Smooth muscle cell (in vitro differentiated cells): ENCODE results near the gene PDSS2. TPM values are rescaled to one million over a fixed set of nuclear protein-coding genes. Genes with fewer than 3 reads are reported as not detected.
"Not testable (repeated sequence)": the region's sequence is repeated elsewhere in the genome, so short reads cannot be mapped to it uniquely, and the experiment has no call there.

Source experiments
- DNase-seq: peaks from one replicate; lab custom pipeline; 2025; ENCODE audit not compliant: unreplicated experiment; lab: John Stamatoyannopoulos, UW
- H2AFZ ChIP-seq: fragments of 200-600 bp; sonication (generic); 2 replicates; pipeline ENCODE4 v1.6.0; 2016; ENCODE audit warnings: antibody characterized with exemption, low read depth, mild to moderate bottlenecking
- H3F3A ChIP-seq: fragments of 200-600 bp; sonication (generic); 2 replicates; pipeline ENCODE4 v1.6.0; 2017; ENCODE audit warnings: antibody characterized with exemption, low read depth
- H3K27ac ChIP-seq: fragments of 200-600 bp; sonication (generic); 2 replicates; pipeline ENCODE4 v1.5.1; 2016; ENCODE audit warnings: low read depth, mild to moderate bottlenecking
- H3K27me3 ChIP-seq: fragments of 200-600 bp; sonication (generic); 2 replicates; pipeline ENCODE4 v1.6.1; 2016; ENCODE audit warnings: low read depth, mild to moderate bottlenecking
- H3K36me3 ChIP-seq: fragments of 200-600 bp; sonication (generic); 2 replicates; pipeline ENCODE4 v1.5.1; 2016; ENCODE audit warnings: low read depth
- H3K4me1 ChIP-seq: fragments of 200-600 bp; sonication (generic); 2 replicates; pipeline ENCODE4 v1.5.1; 2016; ENCODE audit warnings: low read depth
- H3K4me2 ChIP-seq: fragments of 200-600 bp; sonication (generic); 2 replicates; pipeline ENCODE4 v1.6.0; 2016; ENCODE audit warnings: mild to moderate bottlenecking
- H3K4me3 ChIP-seq: fragments of 200-600 bp; sonication (generic); 2 replicates; pipeline ENCODE4 v1.5.1; 2016; ENCODE audit warnings: mild to moderate bottlenecking
- H3K79me2 ChIP-seq: fragments of 200-600 bp; sonication (generic); 2 replicates; pipeline ENCODE4 v1.6.0; 2016; ENCODE audit warnings: low read depth, mild to moderate bottlenecking
- H3K9ac ChIP-seq: fragments of 200-600 bp; sonication (generic); 2 replicates; pipeline ENCODE4 v1.6.0; 2016; ENCODE audit warnings: low read depth
- H3K9me3 ChIP-seq: fragments of 200-600 bp; sonication (generic); replicated peaks from 2 replicates; pipeline ENCODE4 v1.5.1; 2016; ENCODE audit warnings: low read depth
- H4K20me1 ChIP-seq: fragments of 200-600 bp; sonication (generic); 2 replicates; pipeline ENCODE4 v1.6.0; 2016; ENCODE audit warnings: low read depth
- WGBS: methylation state at CpG from one replicate; pipeline ENCODE4 v1.1.7; 2016; ENCODE audit warnings: low lambda C conversion rate; 5-methylcytosine and 5-hydroxymethylcytosine counted together
- polyA plus RNA-seq: library from polyadenylated mRNA; unstranded; fragments of >200 nt; fragmentation: Nextera tagmentation; extraction: Ambion mirVana; gene quantifications from 2 replicates; pipeline ENCODE4 v1.2.1, GENCODE V29; 2016
- total RNA-seq: library from RNA; depleted of rRNA; stranded (reverse); fragments of >200 nt; gene quantifications from 2 replicates; pipeline ENCODE4 v1.2.3, GENCODE V29; 2014
- TF ChIP-seq, protein P1 (sequence below): fragments of 200-600 bp; sonication (generic); IDR thresholded peaks from 2 replicates; pipeline ENCODE4 v1.5.1; 2017; ENCODE audit warnings: borderline replicate concordance, mild to moderate bottlenecking, antibody characterized with exemption; ENCODE audit not compliant: insufficient read depth, poor library complexity, severe bottlenecking

The PDSS2 gene
- total and polyA plus RNA-seq, 2 experiments from 2014 or later: 12.8 to 15.5 TPM

DNA sequence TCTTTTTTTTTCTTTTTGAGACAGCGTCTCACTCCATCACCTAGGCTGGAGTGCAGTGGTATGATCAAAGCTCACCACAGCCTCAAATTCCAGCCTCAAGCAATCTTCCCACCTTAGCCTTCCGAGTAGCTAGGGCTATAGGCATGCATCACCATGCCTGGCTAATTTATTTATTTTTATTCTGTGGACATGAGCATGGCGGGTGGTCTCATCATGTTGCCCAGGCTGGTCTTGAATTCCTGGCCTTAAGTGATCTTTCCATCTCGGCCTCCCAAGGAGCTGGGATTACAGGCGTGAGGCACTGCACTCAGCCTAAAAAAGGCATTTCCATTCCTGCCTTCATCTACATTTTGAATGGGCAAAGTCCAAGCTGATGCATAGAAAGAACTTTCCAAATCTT is 287.9 kb downstream of the PDSS2 start:
- no peak for DNase-seq
- no peaks in the 10 kb centered on the region for H3K36me3 ChIP-seq
- H3K4me1 ChIP-seq: no peaks in the 10 kb centered on the region
- no peak overlapping the region for H3K27ac ChIP-seq
- no peak overlapping the region for H3K4me2 ChIP-seq
- 96% methylated on average over 5 of the region's 5 CpGs for WGBS
- H3K4me3 ChIP-seq: no peak overlapping the region
- H2AFZ ChIP-seq: no peak overlapping the region
- H3K27me3 ChIP-seq: no peaks in the 10 kb centered on the region
- H3F3A ChIP-seq: no peaks in the 10 kb centered on the region
- TF ChIP-seq, protein P1, sequence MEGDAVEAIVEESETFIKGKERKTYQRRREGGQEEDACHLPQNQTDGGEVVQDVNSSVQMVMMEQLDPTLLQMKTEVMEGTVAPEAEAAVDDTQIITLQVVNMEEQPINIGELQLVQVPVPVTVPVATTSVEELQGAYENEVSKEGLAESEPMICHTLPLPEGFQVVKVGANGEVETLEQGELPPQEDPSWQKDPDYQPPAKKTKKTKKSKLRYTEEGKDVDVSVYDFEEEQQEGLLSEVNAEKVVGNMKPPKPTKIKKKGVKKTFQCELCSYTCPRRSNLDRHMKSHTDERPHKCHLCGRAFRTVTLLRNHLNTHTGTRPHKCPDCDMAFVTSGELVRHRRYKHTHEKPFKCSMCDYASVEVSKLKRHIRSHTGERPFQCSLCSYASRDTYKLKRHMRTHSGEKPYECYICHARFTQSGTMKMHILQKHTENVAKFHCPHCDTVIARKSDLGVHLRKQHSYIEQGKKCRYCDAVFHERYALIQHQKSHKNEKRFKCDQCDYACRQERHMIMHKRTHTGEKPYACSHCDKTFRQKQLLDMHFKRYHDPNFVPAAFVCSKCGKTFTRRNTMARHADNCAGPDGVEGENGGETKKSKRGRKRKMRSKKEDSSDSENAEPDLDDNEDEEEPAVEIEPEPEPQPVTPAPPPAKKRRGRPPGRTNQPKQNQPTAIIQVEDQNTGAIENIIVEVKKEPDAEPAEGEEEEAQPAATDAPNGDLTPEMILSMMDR: no peak
- no peaks in the 10 kb centered on the region for H3K79me2 ChIP-seq
- H4K20me1 ChIP-seq: no peaks in the 10 kb centered on the region
- no peak overlapping the region for H3K9ac ChIP-seq
- H3K9me3 ChIP-seq: no peaks in the 10 kb centered on the region

DNA sequence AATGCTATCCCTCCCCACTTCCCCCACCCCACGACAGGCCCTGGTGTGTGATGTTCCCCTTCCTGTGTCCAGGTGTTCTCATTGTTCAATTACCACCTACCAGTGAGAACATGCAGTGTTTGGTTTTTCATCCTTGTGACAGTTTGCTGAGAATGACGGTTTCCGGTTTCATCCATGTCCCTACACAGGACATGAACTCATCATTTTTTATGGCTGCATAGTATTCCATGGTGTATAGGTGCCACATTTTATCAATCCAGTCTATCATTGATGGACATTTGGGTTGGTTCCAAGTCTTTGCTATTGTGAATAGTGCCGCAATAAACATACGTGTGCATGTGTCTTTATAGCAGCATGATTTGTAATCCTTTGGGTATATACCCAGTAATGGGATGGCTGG is 295.1 kb downstream of the PDSS2 start:
- 94% methylated on average over 5 of the region's 5 CpGs for WGBS
- H3K4me1 ChIP-seq, H3K27me3 ChIP-seq, H3K4me2 ChIP-seq, DNase-seq, H4K20me1 ChIP-seq, H3K79me2 ChIP-seq, H2AFZ ChIP-seq, H3K4me3 ChIP-seq, H3F3A ChIP-seq, H3K9ac ChIP-seq, H3K27ac ChIP-seq, H3K36me3 ChIP-seq, H3K9me3 ChIP-seq: not testable (repeated sequence)

DNA sequence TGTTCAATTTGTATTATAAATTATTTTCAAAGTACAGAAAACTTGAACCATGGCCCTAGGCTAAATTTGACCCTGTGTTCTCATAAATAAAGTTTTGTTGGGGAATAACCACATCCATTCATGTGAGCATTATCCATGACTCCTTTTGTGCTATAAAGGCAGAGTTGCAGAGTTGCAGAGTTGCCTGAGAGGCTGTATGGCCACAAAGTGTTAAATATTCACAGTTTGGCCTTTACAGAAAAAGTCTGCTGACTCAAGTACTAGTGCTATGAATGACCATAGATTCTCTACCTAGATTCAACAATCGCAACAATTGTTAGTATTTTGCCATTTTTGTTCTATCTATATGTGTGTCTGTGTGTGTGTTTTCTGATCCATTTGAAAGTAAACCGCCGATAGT is 297.8 kb downstream of the PDSS2 start:
- H3K9ac ChIP-seq: no peak overlapping the region
- no peak overlapping the region for H2AFZ ChIP-seq
- no peaks in the 10 kb centered on the region for H3K27me3 ChIP-seq
- no peaks in the 10 kb centered on the region for H3K79me2 ChIP-seq
- H3K4me2 ChIP-seq: no peak overlapping the region
- no peaks in the 10 kb centered on the region for H3K4me1 ChIP-seq
- no peaks in the 10 kb centered on the region for H3K36me3 ChIP-seq
- no peak overlapping the region for H3K27ac ChIP-seq
- H3F3A ChIP-seq: no peaks in the 10 kb centered on the region
- H4K20me1 ChIP-seq: no peaks in the 10 kb centered on the region
- no peaks in the 10 kb centered on the region for H3K9me3 ChIP-seq
- no peak overlapping the region for H3K4me3 ChIP-seq
- TF ChIP-seq, protein P1: no peak
- WGBS: 97% methylated on average over 3 of the region's 3 CpGs
- DNase-seq: no peak

DNA sequence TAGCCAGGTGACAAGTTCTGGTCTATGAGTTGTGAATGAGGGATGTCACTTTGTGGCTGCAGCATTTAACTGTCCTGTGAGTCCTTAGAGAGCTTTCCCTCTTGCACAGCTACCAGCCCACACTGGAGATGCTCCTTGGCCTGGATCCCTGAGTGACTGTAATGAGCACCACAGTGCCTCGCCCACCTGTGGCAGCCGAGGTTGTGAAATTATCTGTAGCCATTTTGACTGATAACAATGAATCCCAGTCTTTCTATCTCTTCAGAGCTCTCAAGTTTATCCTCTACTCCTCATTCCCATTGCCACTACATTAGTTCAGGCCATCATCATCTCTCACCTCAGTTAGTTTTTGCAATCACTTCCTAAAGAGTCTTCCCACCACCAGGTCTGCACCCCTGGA is 302.7 kb downstream of the PDSS2 start:
- Histone ChIP-seq H3K4me3 (no peak overlapping the region), H3K36me3 (no peaks in the 10 kb centered on the region), H3K27ac (no peak overlapping the region), H3K4me1 (no peaks in the 10 kb centered on the region), H3K9me3 (no peaks in the 10 kb centered on the region), H3K9ac (no peak overlapping the region), H2AFZ (no peak overlapping the region), H3F3A (no peaks in the 10 kb centered on the region), H3K27me3 (no peaks in the 10 kb centered on the region), H3K79me2 (no peaks in the 10 kb centered on the region), H3K4me2 (no peak overlapping the region), H4K20me1 (no peaks in the 10 kb centered on the region)
- TF ChIP-seq, protein P1: no peak
- no peak for DNase-seq
- WGBS: 92% methylated on average over 2 of the region's 2 CpGs
